ENCODE results near the gene KRTAP6-3. TPM values are rescaled to one million over a fixed set of nuclear protein-coding genes. Genes with fewer than 3 reads are reported as not detected.

The KRTAP6-3 gene
- polyA plus RNA-seq, 2 of the 4 experiments (the other 2 are of a cell fraction) = not detected

GRCh38 chr21:30579346-30579745, 12.9 kb upstream of the KRTAP6-3 start:
- H3K4me1 ChIP-seq = no peaks in the 10 kb centered on the region
- no peak for DNase-seq (ENCODE audit: low read depth in 1 of 2, low spot score in 1 of 2)
- TF ChIP-seq FOXS1 (CRISPR knock-in tag; IDR thresholded peaks at IDR 0.05) (no peak), HEYL (CRISPR knock-in tag; IDR thresholded peaks at IDR 0.05) (no peak), HOXB13 (CRISPR knock-in tag; IDR thresholded peaks at IDR 0.05; ENCODE audit: low read depth) (no peak), EP300 (IDR thresholded peaks at IDR 0.05) (no peak), RARB (CRISPR knock-in tag; IDR thresholded peaks at IDR 0.05) (no peak), PHF8 (IDR thresholded peaks at IDR 0.05; ENCODE audit: borderline replicate concordance, low read depth) (no peak), ZSCAN20 (CRISPR knock-in tag; IDR thresholded peaks at IDR 0.05) (no peak), MYC (IDR thresholded peaks at IDR 0.05; ENCODE audit: borderline replicate concordance, low read length) (no peak), RFX5 (IDR thresholded peaks at IDR 0.05) (no peak), FOSL2 (IDR thresholded peaks at IDR 0.05) (no peak), FOSL2 (CRISPR knock-in tag; IDR thresholded peaks at IDR 0.05) (no peak), ESRRA (IDR thresholded peaks at IDR 0.05; ENCODE audit: borderline replicate concordance, low read length) (no peak)
- H3K4me3 ChIP-seq = no peak overlapping the region
- H3K27ac ChIP-seq = no peak overlapping the region
- no peak overlapping the region for H3K4me2 ChIP-seq
- no peaks in the 10 kb centered on the region for H3K9me3 ChIP-seq
- no peak for ATAC-seq
- 0% methylated on average over 1 of the region's 1 CpG for WGBS (ENCODE audit: missing lambda C conversion rate)
- FAIRE-seq = no peak
- ChIA-PET CTCF (no interaction called here), POLR2A (no interaction called here)

DNA sequence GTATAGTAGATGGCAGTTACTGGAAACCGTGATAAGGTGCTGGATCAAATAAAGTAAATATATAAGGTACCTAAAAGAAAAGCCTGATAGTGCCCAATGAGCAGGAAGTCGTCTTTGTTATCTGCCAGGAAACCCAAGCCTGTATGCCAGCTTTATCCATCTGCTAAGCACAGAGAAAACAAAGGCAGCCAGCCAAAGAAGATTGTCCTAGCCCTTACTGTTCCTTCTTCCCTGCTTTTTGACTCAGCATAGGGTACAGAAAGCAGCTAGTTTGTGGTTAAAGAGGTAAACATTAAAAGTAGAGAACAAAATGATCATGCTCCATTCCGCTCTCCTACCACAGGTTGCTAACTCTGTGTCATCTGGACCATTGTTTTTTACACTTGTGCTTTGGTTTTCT, 12.1 kb upstream of the KRTAP6-3 start:
- ChIA-PET POLR2A (no interaction called here), CTCF (no interaction called here)
- no peaks in the 10 kb centered on the region for H3K4me1 ChIP-seq
- TF ChIP-seq CBX2 (IDR thresholded peaks at IDR 0.05; ENCODE audit: borderline replicate concordance, low read depth) (no peak), EHF (CRISPR knock-in tag; IDR thresholded peaks at IDR 0.05) (no peak)
- TF ChIP-seq, protein P1, sequence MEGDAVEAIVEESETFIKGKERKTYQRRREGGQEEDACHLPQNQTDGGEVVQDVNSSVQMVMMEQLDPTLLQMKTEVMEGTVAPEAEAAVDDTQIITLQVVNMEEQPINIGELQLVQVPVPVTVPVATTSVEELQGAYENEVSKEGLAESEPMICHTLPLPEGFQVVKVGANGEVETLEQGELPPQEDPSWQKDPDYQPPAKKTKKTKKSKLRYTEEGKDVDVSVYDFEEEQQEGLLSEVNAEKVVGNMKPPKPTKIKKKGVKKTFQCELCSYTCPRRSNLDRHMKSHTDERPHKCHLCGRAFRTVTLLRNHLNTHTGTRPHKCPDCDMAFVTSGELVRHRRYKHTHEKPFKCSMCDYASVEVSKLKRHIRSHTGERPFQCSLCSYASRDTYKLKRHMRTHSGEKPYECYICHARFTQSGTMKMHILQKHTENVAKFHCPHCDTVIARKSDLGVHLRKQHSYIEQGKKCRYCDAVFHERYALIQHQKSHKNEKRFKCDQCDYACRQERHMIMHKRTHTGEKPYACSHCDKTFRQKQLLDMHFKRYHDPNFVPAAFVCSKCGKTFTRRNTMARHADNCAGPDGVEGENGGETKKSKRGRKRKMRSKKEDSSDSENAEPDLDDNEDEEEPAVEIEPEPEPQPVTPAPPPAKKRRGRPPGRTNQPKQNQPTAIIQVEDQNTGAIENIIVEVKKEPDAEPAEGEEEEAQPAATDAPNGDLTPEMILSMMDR (IDR thresholded peaks at IDR 0.05) = no peak
- 0% methylated on average over 3 of the region's 3 CpGs for WGBS (ENCODE audit: missing lambda C conversion rate)
- ATAC-seq = no peak
- no peak overlapping the region for H3K4me2 ChIP-seq
- no peak overlapping the region for H3K27ac ChIP-seq
- no peak overlapping the region for H3K4me3 ChIP-seq
- DNase-seq (ENCODE audit: low read depth in 1 of 2, low spot score in 1 of 2) = no peak
- FAIRE-seq = no peak
- H3K9me3 ChIP-seq = no peaks in the 10 kb centered on the region

DNA sequence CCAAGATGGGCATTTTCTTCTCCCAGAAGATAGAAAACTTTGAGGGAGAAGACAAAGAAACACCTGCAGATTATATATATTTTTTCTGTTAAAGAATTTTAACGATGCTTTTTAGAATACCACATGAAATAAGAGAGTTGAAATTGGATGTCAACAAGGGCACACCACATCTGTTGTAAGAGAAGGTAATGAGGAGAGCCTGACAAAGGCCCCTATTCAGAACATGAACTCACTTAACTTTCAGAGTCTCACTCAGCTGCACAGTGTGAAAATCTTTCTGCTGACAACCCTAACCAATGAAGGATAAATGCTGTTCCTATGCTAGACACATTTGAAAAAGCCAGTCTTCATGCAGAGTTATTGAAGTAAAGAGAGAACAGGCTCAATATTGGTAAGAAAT, 9.4 kb upstream of the KRTAP6-3 start:
- ChIA-PET POLR2A (no interaction called here), CTCF (no interaction called here)
- H3K4me2 ChIP-seq = no peak overlapping the region
- TF ChIP-seq FOSB (CRISPR knock-in tag; IDR thresholded peaks at IDR 0.05) (no peak), ESRRA (IDR thresholded peaks at IDR 0.05; ENCODE audit: borderline replicate concordance, low read length) (no peak), MAFK (IDR thresholded peaks at IDR 0.05; ENCODE audit: partially characterized antibody) (no peak)
- WGBS (ENCODE audit: missing lambda C conversion rate) = 3% methylated on average over 1 of the region's 1 CpG
- FAIRE-seq (no peak), DNase-seq (ENCODE audit: low read depth in 1 of 2, low spot score in 1 of 2) (no peak), ATAC-seq (no peak)
- H3K4me3 ChIP-seq = no peak overlapping the region
- H3K9me3 ChIP-seq = no peaks in the 10 kb centered on the region
- H3K27ac ChIP-seq = no peak overlapping the region
- no peaks in the 10 kb centered on the region for H3K4me1 ChIP-seq

- CTCF ChIA-PET = no interaction called here
Measured at GRCh38 chr21:30590297-30590696, 1.9 kb upstream of the KRTAP6-3 start, which contains the start of gene KRTAP22-2. Gene KRTAP22-2, minus strand, starts transcription at chr21:30590397.

More at GRCh38 chr21:30590297-30590696, 1.9 kb upstream of the KRTAP6-3 start, which contains the start of gene KRTAP22-2:
- POLR2A ChIA-PET = no interaction called here
- Histone ChIP-seq H3K4me1 (no peaks in the 10 kb centered on the region), H3K4me3 (no peak within 1 kb of the TSS), H3K4me2 (no peak within 1 kb of the TSS), H3K27ac (no peak within 1 kb of the TSS), H3K9me3 (no peaks in the 10 kb centered on the region)
- TF ChIP-seq ZSCAN20 (CRISPR knock-in tag; IDR thresholded peaks at IDR 0.05) = no peak
- TF ChIP-seq CHD2 (IDR thresholded peaks at IDR 0.05; ENCODE audit: low read length, partially characterized antibody) = no peak
- TF ChIP-seq SREBF2 (IDR thresholded peaks at IDR 0.05) = no peak
- TF ChIP-seq RFX5 (IDR thresholded peaks at IDR 0.05) = no peak
- TF ChIP-seq HEYL (CRISPR knock-in tag; IDR thresholded peaks at IDR 0.05) = no peak
- TF ChIP-seq BHLHE40 (IDR thresholded peaks at IDR 0.05; ENCODE audit: low read depth, low read length) = no peak
- no peak for TF ChIP-seq EP300 (IDR thresholded peaks at IDR 0.05)
- no peak for TF ChIP-seq CEBPB (IDR thresholded peaks at IDR 0.05)
- no peak for TF ChIP-seq NR3C1 (IDR thresholded peaks at IDR 0.05)
- TF ChIP-seq, protein P2, sequence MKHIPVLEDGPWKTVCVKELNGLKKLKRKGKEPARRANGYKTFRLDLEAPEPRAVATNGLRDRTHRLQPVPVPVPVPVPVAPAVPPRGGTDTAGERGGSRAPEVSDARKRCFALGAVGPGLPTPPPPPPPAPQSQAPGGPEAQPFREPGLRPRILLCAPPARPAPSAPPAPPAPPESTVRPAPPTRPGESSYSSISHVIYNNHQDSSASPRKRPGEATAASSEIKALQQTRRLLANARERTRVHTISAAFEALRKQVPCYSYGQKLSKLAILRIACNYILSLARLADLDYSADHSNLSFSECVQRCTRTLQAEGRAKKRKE (CRISPR knock-in tag; IDR thresholded peaks at IDR 0.05; ENCODE audit: low read depth) = no peak
- DNase-seq (ENCODE audit: low read depth in 1 of 2, low spot score in 1 of 2) = no peak
- FAIRE-seq = no peak
- ATAC-seq = no peak
